Transverse colon (tissue), 4 donors: ENCODE measurements around the gene TLR7.

Experiments used
- POLR2A ChIP-seq: fragments of 450-650 bp; IDR thresholded peaks from one replicate; pipeline ENCODE4 v1.6.1; 2016; ENCODE audit warnings: antibody characterized with exemption, mild to moderate bottlenecking, moderate library complexity
- POLR2AphosphoS5 ChIP-seq, 3 donors: sonication (generic); formaldehyde crosslinking; IDR thresholded peaks; one replicate each; pipeline ENCODE4 v1.6.1; 2016; ENCODE audit warnings: antibody characterized with exemption in 3 of 3
- TF ChIP-seq, protein P1 (sequence below), 5 experiments: fragments of 200-600 bp in 3 of 5; fragments of 450-650 bp in 2 of 5; sonication (generic) in 3 of 5; IDR thresholded peaks; 1 replicate in 2 of 5; 2 replicates in 3 of 5; pipeline ENCODE4 v1.5.1; 2016 to 2017; ENCODE audit warnings: antibody characterized with exemption in 5 of 5, inconsistent platforms in 3 of 5, mild to moderate bottlenecking in 2 of 5, moderate library complexity in 1 of 5

DNA sequence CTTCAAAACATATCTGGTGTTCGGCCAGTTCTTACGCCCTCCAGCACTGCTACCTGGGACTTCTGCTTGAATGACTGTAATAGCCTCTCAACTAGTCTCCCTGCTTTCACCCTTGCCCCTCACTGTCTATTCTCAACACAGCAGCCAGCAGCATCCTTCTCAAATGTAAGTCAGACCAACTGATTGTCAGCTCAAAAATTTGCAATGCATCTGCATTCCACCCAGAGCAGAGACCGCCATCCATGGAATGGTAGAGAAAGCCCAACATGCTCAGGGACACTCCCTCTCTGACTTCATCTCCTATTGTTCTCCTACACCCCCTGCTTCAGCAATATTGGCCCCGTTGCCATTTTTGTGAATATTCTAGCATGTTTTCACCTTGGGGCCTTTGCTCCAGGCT lies 5.9 kb downstream of the TLR7 start:
- TF ChIP-seq, protein P1, sequence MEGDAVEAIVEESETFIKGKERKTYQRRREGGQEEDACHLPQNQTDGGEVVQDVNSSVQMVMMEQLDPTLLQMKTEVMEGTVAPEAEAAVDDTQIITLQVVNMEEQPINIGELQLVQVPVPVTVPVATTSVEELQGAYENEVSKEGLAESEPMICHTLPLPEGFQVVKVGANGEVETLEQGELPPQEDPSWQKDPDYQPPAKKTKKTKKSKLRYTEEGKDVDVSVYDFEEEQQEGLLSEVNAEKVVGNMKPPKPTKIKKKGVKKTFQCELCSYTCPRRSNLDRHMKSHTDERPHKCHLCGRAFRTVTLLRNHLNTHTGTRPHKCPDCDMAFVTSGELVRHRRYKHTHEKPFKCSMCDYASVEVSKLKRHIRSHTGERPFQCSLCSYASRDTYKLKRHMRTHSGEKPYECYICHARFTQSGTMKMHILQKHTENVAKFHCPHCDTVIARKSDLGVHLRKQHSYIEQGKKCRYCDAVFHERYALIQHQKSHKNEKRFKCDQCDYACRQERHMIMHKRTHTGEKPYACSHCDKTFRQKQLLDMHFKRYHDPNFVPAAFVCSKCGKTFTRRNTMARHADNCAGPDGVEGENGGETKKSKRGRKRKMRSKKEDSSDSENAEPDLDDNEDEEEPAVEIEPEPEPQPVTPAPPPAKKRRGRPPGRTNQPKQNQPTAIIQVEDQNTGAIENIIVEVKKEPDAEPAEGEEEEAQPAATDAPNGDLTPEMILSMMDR (IDR thresholded peaks at IDR 0.05), result no peak
- TF ChIP-seq POLR2AphosphoS5 (IDR thresholded peaks at IDR 0.05) (no peak), POLR2A (no peak)
